B cell (primary cell): ENCODE data around the gene MCUB.
"Not testable (repeated sequence)": the region's sequence is repeated elsewhere in the genome, so short reads cannot be mapped to it uniquely, and the experiment has no call there.

Experiments used
- EZH2 ChIP-seq: IDR thresholded peaks from 2 replicates; pipeline ENCODE4 v1.6.1; 2012; ENCODE audit warnings: borderline replicate concordance, low read depth, mild to moderate bottlenecking, moderate library complexity, low read length; ENCODE audit not compliant: insufficient read depth, poor library complexity, severe bottlenecking
- TF ChIP-seq, protein P1 (sequence below): fragments of 200-600 bp; IDR thresholded peaks from one replicate; pipeline ENCODE4 v1.8.0; 2022; ENCODE audit warnings: antibody characterized with exemption, mild to moderate bottlenecking

DNA sequence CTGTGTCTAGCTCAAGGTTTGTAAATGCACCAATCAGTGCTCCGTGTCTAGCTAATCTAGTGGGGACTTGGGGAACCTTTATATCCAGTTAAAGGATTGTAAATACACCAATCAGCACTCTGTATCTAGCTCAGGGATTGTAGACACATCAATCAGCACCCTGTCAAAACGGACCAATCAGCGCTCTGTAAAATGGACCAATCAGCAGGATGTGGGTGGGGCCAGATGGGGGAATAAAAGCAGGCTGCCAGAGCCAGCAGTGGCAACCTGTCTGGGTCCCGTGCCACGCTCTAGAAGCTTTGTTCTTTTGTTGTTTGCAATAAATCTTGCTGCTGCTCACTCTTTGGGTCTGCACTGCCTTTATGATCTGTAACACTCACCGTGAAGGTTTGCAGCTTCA, 2.0 kb upstream of the MCUB start:
- TF ChIP-seq, protein P1, sequence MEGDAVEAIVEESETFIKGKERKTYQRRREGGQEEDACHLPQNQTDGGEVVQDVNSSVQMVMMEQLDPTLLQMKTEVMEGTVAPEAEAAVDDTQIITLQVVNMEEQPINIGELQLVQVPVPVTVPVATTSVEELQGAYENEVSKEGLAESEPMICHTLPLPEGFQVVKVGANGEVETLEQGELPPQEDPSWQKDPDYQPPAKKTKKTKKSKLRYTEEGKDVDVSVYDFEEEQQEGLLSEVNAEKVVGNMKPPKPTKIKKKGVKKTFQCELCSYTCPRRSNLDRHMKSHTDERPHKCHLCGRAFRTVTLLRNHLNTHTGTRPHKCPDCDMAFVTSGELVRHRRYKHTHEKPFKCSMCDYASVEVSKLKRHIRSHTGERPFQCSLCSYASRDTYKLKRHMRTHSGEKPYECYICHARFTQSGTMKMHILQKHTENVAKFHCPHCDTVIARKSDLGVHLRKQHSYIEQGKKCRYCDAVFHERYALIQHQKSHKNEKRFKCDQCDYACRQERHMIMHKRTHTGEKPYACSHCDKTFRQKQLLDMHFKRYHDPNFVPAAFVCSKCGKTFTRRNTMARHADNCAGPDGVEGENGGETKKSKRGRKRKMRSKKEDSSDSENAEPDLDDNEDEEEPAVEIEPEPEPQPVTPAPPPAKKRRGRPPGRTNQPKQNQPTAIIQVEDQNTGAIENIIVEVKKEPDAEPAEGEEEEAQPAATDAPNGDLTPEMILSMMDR = not testable (repeated sequence)
- not testable (repeated sequence) for TF ChIP-seq EZH2
